ENCODE data around the gene ZNF726. TPM values are rescaled to one million over a fixed set of nuclear protein-coding genes. Genes with fewer than 3 reads are reported as not detected.

ZNF726 gene
- total and polyA plus RNA-seq, 2 donors (not counting 3 experiments of a cell fraction or from before 2014, with no cell fraction given) = 3.8 to 4.7 TPM

GRCh38 chr19:23978068-23978467, 63.4 kb downstream of the ZNF726 start:
- Histone ChIP-seq H3K9ac (replicated peaks; ENCODE audit: extremely low read depth, insufficient read depth, low read length) (no peak overlapping the region), H3K4me2 (ENCODE audit: insufficient read depth, low read length) (no peak overlapping the region), H3K4me3 (replicated peaks in 1 of 3; ENCODE audit: insufficient read depth in 1 of 3, low read depth in 1 of 3, low read length in 3 of 3) (no peak overlapping the region), H3K36me3 (ENCODE audit: control insufficient read depth in 2 of 2, extremely low read depth in 1 of 2, insufficient read depth in 2 of 2, low read length in 2 of 2) (no peaks in the 10 kb centered on the region), H3K4me1 (ENCODE audit: control insufficient read depth, extremely low read depth, insufficient read depth, low read length) (no peaks in the 10 kb centered on the region), H3K27me3 (ENCODE audit: control insufficient read depth in 2 of 2, insufficient read depth in 2 of 2, low read length in 2 of 2) (no peaks in the 10 kb centered on the region), H3K79me2 (ENCODE audit: control insufficient read depth, insufficient read depth, low read length) (no peaks in the 10 kb centered on the region), H3K9me3 (replicated peaks; ENCODE audit: control insufficient read depth, insufficient read depth, low read length) (peaks cover 6% of the 10 kb centered on the region), H2AFZ (ENCODE audit: low read depth, low read length) (no peak overlapping the region), H3K9me1 (replicated peaks; ENCODE audit: control insufficient read depth, extremely low read depth, insufficient read depth, low read length) (no peaks in the 10 kb centered on the region), H3K27ac (ENCODE audit: insufficient read depth, low read depth, low read length) (no peak overlapping the region), H4K20me1 (replicated peaks; ENCODE audit: control insufficient read depth, extremely low read depth, insufficient read depth, low read length) (no peaks in the 10 kb centered on the region)
- dilution Hi-C loops (cut with MboI; ENCODE audit: extremely low pct_ligation_motif_present, low sequenced_read_pairs) = no loop called here
- no TSS peak for BruUV-seq (replicated peaks)
- FAIRE-seq (no peak), DNase-seq (ENCODE audit: low read depth, low spot score) (no peak)
- CTCF ChIA-PET = no interaction called here
- TF ChIP-seq CTCF (IDR thresholded peaks at IDR 0.05; ENCODE audit: extremely low read depth in 1 of 2, insufficient read depth in 1 of 2, low read depth in 1 of 2, low read length in 2 of 2) (no peak), EZH2 (IDR thresholded peaks at IDR 0.05; ENCODE audit: borderline replicate concordance, low read depth, low read length, severe bottlenecking) (no peak), MAX (IDR thresholded peaks at IDR 0.05; ENCODE audit: insufficient read depth, insufficient read length) (no peak), JUN (IDR thresholded peaks at IDR 0.05; ENCODE audit: borderline replicate concordance, insufficient read depth, insufficient read length, low read depth) (no peak), GATA2 (IDR thresholded peaks at IDR 0.05; ENCODE audit: insufficient read depth, insufficient read length, low read depth, low read length) (no peak), POLR2AphosphoS5 (IDR thresholded peaks at IDR 0.05; ENCODE audit: insufficient read depth, low read depth, low read length) (no peak), MYC (IDR thresholded peaks at IDR 0.05; ENCODE audit: low read depth, low read length) (no peak), FOS (IDR thresholded peaks at IDR 0.05; ENCODE audit: borderline replicate concordance, insufficient read depth, low read length) (no peak), POLR2A (IDR thresholded peaks at IDR 0.05; ENCODE audit: low read depth, low read length) (no peak)
- intact Hi-C loops (cut with micrococcal nuclease) = no loop called here
- POLR2A ChIA-PET = no interaction called here

Measured in endothelial cell of umbilical vein (primary cell).